GM23338 (cell line): ENCODE measurements around the gene EMC1. TPM values are rescaled to one million over a fixed set of nuclear protein-coding genes. Genes with fewer than 3 reads are reported as not detected.
A peak's percentile ranks its signal among the peaks of the same experiment; 100 is the strongest.

Source experiments
- ATAC-seq: fragments of 200-7000 bp; cut with Tn5 transposase; 3 replicates; pipeline ENCODE4 v1.9.1; 2020
- DNase-seq: peaks from one replicate; pipeline ENCODE4 v3.0.0-alpha.2; 2015; ENCODE audit warnings: low spot score
- H2AFZ ChIP-seq: fragments of 200-600 bp; sonication (generic); 2 replicates; pipeline ENCODE4 v1.8.0; 2016; ENCODE audit warnings: antibody characterized with exemption, mild to moderate bottlenecking, moderate library complexity
- H3F3A ChIP-seq: fragments of 200-600 bp; sonication (generic); replicated peaks from 2 replicates; pipeline ENCODE4 v1.8.0; 2017; ENCODE audit warnings: antibody characterized with exemption, mixed run types, low read depth
- H3K27ac ChIP-seq: fragments of 200-600 bp; sonication (generic); 2 replicates; pipeline ENCODE4 v1.6.1; 2016; ENCODE audit warnings: low read depth
- H3K27me3 ChIP-seq: fragments of 200-600 bp; sonication (generic); 2 replicates; pipeline ENCODE4 v1.8.0; 2016; ENCODE audit warnings: mild to moderate bottlenecking, mixed run types, moderate library complexity; ENCODE audit not compliant: insufficient read depth
- H3K36me3 ChIP-seq: fragments of 200-600 bp; sonication (generic); 2 replicates; pipeline ENCODE4 v1.8.0; 2016; ENCODE audit warnings: mild to moderate bottlenecking; ENCODE audit not compliant: insufficient read depth
- H3K4me1 ChIP-seq: fragments of 200-600 bp; sonication (generic); 2 replicates; pipeline ENCODE4 v1.8.0; 2016; ENCODE audit warnings: mild to moderate bottlenecking, moderate library complexity; ENCODE audit not compliant: insufficient read depth
- H3K4me2 ChIP-seq: fragments of 200-600 bp; sonication (generic); 2 replicates; pipeline ENCODE4 v1.7.1; 2017; ENCODE audit warnings: mixed run types
- H3K4me3 ChIP-seq: fragments of 200-600 bp; sonication (generic); 2 replicates; pipeline ENCODE4 v1.6.1; 2016; ENCODE audit warnings: mixed run types
- H3K79me2 ChIP-seq: fragments of 200-600 bp; sonication (generic); replicated peaks from 2 replicates; pipeline ENCODE4 v1.8.0; 2017; ENCODE audit warnings: mild to moderate bottlenecking; ENCODE audit not compliant: insufficient read depth
- H3K9me2 ChIP-seq: fragments of 200-600 bp; sonication (generic); 2 replicates; pipeline ENCODE4 v1.8.0; 2017; ENCODE audit not compliant: insufficient read depth
- H4K20me1 ChIP-seq: fragments of 200-600 bp; sonication (generic); replicated peaks from 2 replicates; pipeline ENCODE4 v1.8.0; 2017; ENCODE audit warnings: mild to moderate bottlenecking; ENCODE audit not compliant: insufficient read depth
- H3K27ac Mint-ChIP-seq: 2 replicates; pipeline ENCODE4 v1.8.0; 2020; ENCODE audit warnings: inconsistent platforms, mild to moderate bottlenecking, moderate library complexity, mixed read lengths
- H3K27me3 Mint-ChIP-seq: 3 replicates; pipeline ENCODE4 v1.8.0; 2022; ENCODE audit warnings: low read depth, mild to moderate bottlenecking, moderate library complexity, mixed read lengths, inconsistent platforms; ENCODE audit not compliant: insufficient read depth, poor library complexity
- H3K36me3 Mint-ChIP-seq: 3 replicates; pipeline ENCODE4 v1.8.0; 2021; ENCODE audit warnings: low read depth, mild to moderate bottlenecking, inconsistent platforms, moderate library complexity, mixed read lengths
- H3K4me1 Mint-ChIP-seq: 3 replicates; pipeline ENCODE4 v1.8.0; 2020; ENCODE audit warnings: mild to moderate bottlenecking, inconsistent platforms, mixed read lengths
- H3K4me3 Mint-ChIP-seq: 3 replicates; pipeline ENCODE4 v1.8.0; 2021; ENCODE audit warnings: moderate library complexity, mild to moderate bottlenecking, inconsistent platforms, mixed read lengths
- H3K9me3 Mint-ChIP-seq: 3 replicates; pipeline ENCODE4 v1.8.0; 2020; ENCODE audit warnings: moderate library complexity, mild to moderate bottlenecking, inconsistent platforms, mixed read lengths
- CREB1 ChIP-seq: fragments of 250-450 bp; sonication (Bioruptor Pico); IDR thresholded peaks from 2 replicates; pipeline ENCODE4 v1.5.0; 2020; ENCODE audit warnings: low read depth, mild to moderate bottlenecking, moderate library complexity
- EZH2 ChIP-seq: fragments of 200-600 bp; sonication (generic); IDR thresholded peaks from one replicate; pipeline ENCODE4 v1.8.0; 2017; ENCODE audit warnings: antibody characterized with exemption, mild to moderate bottlenecking, low read depth; ENCODE audit not compliant: unreplicated experiment
- JUNB ChIP-seq: IDR thresholded peaks from one replicate; pipeline ENCODE4 v1.6.1; 2016; ENCODE audit warnings: antibody characterized with exemption; ENCODE audit not compliant: unreplicated experiment
- NANOG ChIP-seq: IDR thresholded peaks from 2 replicates; pipeline ENCODE4 v1.6.1; 2016; ENCODE audit warnings: antibody characterized with exemption, borderline replicate concordance
- POLR2AphosphoS5 ChIP-seq: IDR thresholded peaks from 2 replicates; pipeline ENCODE4 v1.6.1; 2016; ENCODE audit warnings: antibody characterized with exemption, low read depth
- STAT1 ChIP-seq: IDR thresholded peaks from one replicate; pipeline ENCODE4 v1.6.1; 2016; ENCODE audit warnings: antibody characterized with exemption; ENCODE audit not compliant: unreplicated experiment
- ZNF331 ChIP-seq: fragments of 250-450 bp; sonication (Bioruptor Pico); IDR thresholded peaks from 2 replicates; pipeline ENCODE4 v1.5.0; 2020; ENCODE audit warnings: low read depth, mild to moderate bottlenecking, moderate library complexity
- polyA plus RNA-seq: library from polyadenylated mRNA; unstranded; fragments of >200 nt; fragmentation: Nextera tagmentation; extraction: Ambion mirVana; gene quantifications from 2 replicates; pipeline ENCODE4 v1.2.1, GENCODE V29; 2016
- total RNA-seq: library from RNA; depleted of rRNA; stranded (reverse); fragments of >200 nt; shearing (Covaris generic); gene quantifications from 2 replicates; pipeline ENCODE4 v1.2.3, GENCODE V29; 2014
- TF ChIP-seq, protein P1 (sequence below): fragments of 250-450 bp; sonication (Bioruptor Pico); IDR thresholded peaks from 2 replicates; pipeline ENCODE4 v1.5.0; 2020; ENCODE audit warnings: mild to moderate bottlenecking, moderate library complexity
- TF ChIP-seq, protein P2 (sequence below), 2 experiments: fragments of 200-600 bp in 1 of 2; sonication (generic) in 1 of 2; conservative IDR thresholded peaks; 2 replicates each; pipeline versions ENCODE4 v1.5.1 to v1.6.1; 2016 to 2017; ENCODE audit warnings: antibody characterized with exemption in 2 of 2, low read depth in 2 of 2, mild to moderate bottlenecking in 2 of 2, moderate library complexity in 1 of 2
- TF ChIP-seq, protein P3 (sequence below): IDR thresholded peaks from 2 replicates; pipeline ENCODE4 v1.6.1; 2016; ENCODE audit warnings: antibody characterized with exemption

The EMC1 gene
- total and polyA plus RNA-seq, 2 experiments from 2014 or later = 17.6 to 53.0 TPM

DNA sequence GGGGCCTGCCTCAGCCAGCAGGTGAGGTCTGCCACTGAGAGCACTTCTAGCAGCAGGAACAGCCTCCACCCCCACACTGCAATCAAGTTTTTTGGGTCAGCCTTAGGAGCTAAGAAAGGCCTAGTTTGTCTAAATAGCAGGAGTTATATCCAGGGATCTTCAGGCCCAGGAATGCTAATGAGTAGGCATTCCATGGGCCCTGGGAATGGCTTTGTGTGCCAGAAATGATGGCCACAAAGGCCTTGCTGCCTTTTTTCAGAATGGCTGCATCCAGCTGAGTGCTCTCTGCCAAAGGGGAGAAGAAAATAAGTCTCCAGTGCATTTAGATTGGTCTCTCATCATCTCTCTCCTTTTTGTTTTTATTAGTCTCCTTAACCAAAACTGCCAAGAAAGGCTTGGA, 3.1 kb upstream of the EMC1 start (continued):
- TF ChIP-seq, protein P1, sequence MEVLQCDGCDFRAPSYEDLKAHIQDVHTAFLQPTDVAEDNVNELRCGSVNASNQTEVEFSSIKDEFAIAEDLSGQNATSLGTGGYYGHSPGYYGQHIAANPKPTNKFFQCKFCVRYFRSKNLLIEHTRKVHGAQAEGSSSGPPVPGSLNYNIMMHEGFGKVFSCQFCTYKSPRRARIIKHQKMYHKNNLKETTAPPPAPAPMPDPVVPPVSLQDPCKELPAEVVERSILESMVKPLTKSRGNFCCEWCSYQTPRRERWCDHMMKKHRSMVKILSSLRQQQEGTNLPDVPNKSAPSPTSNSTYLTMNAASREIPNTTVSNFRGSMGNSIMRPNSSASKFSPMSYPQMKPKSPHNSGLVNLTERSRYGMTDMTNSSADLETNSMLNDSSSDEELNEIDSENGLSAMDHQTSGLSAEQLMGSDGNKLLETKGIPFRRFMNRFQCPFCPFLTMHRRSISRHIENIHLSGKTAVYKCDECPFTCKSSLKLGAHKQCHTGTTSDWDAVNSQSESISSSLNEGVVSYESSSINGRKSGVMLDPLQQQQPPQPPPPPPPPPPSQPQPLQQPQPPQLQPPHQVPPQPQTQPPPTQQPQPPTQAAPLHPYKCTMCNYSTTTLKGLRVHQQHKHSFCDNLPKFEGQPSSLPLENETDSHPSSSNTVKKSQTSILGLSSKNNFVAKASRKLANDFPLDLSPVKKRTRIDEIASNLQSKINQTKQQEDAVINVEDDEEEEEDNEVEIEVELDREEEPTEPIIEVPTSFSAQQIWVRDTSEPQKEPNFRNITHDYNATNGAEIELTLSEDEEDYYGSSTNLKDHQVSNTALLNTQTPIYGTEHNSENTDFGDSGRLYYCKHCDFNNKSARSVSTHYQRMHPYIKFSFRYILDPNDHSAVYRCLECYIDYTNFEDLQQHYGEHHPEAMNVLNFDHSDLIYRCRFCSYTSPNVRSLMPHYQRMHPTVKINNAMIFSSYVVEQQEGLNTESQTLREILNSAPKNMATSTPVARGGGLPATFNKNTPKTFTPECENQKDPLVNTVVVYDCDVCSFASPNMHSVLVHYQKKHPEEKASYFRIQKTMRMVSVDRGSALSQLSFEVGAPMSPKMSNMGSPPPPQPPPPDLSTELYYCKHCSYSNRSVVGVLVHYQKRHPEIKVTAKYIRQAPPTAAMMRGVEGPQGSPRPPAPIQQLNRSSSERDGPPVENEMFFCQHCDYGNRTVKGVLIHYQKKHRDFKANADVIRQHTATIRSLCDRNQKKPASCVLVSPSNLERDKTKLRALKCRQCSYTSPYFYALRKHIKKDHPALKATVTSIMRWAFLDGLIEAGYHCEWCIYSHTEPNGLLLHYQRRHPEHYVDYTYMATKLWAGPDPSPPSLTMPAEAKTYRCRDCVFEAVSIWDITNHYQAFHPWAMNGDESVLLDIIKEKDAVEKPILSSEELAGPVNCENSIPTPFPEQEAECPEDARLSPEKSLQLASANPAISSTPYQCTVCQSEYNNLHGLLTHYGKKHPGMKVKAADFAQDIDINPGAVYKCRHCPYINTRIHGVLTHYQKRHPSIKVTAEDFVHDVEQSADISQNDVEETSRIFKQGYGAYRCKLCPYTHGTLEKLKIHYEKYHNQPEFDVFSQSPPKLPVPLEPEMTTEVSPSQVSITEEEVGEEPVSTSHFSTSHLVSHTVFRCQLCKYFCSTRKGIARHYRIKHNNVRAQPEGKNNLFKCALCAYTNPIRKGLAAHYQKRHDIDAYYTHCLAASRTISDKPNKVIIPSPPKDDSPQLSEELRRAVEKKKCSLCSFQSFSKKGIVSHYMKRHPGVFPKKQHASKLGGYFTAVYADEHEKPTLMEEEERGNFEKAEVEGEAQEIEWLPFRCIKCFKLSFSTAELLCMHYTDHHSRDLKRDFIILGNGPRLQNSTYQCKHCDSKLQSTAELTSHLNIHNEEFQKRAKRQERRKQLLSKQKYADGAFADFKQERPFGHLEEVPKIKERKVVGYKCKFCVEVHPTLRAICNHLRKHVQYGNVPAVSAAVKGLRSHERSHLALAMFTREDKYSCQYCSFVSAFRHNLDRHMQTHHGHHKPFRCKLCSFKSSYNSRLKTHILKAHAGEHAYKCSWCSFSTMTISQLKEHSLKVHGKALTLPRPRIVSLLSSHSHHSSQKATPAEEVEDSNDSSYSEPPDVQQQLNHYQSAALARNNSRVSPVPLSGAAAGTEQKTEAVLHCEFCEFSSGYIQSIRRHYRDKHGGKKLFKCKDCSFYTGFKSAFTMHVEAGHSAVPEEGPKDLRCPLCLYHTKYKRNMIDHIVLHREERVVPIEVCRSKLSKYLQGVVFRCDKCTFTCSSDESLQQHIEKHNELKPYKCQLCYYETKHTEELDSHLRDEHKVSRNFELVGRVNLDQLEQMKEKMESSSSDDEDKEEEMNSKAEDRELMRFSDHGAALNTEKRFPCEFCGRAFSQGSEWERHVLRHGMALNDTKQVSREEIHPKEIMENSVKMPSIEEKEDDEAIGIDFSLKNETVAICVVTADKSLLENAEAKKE = no peak
- TF ChIP-seq EZH2 = no peak

DNA sequence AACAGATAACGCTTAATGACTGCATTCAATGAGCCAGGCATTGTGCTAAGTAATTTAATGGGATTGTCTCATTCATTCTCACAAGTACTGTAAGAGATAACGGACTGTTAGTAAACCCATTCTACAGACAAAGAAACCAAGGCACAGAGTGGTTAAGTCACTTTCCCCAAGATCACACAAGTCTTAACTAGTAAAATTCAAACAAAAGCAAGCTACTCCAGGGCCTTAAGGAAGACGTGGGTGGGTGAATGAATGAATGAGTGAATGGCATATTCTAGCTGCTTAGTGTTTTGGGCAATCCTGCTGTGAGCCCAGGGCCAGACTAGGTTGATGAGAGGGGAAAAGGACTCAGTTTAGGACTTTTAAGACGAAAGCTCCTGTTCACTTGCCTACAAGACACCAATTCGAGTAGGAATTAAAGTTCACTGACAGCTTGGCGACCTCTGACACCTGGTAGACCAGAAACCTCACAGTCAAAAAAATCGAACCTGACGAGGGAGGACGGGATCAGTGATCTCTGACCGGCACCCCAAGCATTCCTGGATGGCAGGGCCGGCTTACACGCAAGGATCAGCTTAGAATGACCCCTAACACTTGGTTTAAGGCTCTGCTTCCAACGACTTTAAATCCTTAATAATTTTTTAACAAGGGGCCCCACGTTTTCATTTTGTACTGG, 557 bp downstream of the EMC1 start:
- H4K20me1 ChIP-seq = peaks cover 30% of the 10 kb centered on the region
- peaks cover 96% of the 10 kb centered on the region for H3K79me2 ChIP-seq
- Mint-ChIP-seq H3K36me3 (peaks cover 21% of the 10 kb centered on the region), H3K9me3 (peaks cover 3% of the 10 kb centered on the region; the same call in 1 of the 3 replicates), H3K27me3 (peaks cover 13% of the 10 kb centered on the region), H3K4me1 (peaks cover 19% of the 10 kb centered on the region), H3K4me3 (peak overlapping the region; percentile 100), H3K27ac (peak overlapping the region; percentile 99)
- peak overlapping the region; percentile 100 for H2AFZ ChIP-seq
- H3K36me3 ChIP-seq = peaks cover 7% of the 10 kb centered on the region
- peaks cover 19% of the 10 kb centered on the region for H3K4me1 ChIP-seq
- H3K4me2 ChIP-seq = peak overlapping the region; percentile 94
- ATAC-seq (peak; percentile 5; the same call in 1 of the 3 replicates), DNase-seq (peak; percentile 54)
- peak overlapping the region; percentile 95 for H3K27ac ChIP-seq
- no peaks in the 10 kb centered on the region for H3K9me2 ChIP-seq
- H3F3A ChIP-seq = no peaks in the 10 kb centered on the region
- H3K4me3 ChIP-seq = peak overlapping the region; percentile 99
- H3K27me3 ChIP-seq = no peaks in the 10 kb centered on the region
- TF ChIP-seq POLR2AphosphoS5 = no peak
- TF ChIP-seq CREB1 (CRISPR knock-in tag) = no peak
- TF ChIP-seq, protein P2, sequence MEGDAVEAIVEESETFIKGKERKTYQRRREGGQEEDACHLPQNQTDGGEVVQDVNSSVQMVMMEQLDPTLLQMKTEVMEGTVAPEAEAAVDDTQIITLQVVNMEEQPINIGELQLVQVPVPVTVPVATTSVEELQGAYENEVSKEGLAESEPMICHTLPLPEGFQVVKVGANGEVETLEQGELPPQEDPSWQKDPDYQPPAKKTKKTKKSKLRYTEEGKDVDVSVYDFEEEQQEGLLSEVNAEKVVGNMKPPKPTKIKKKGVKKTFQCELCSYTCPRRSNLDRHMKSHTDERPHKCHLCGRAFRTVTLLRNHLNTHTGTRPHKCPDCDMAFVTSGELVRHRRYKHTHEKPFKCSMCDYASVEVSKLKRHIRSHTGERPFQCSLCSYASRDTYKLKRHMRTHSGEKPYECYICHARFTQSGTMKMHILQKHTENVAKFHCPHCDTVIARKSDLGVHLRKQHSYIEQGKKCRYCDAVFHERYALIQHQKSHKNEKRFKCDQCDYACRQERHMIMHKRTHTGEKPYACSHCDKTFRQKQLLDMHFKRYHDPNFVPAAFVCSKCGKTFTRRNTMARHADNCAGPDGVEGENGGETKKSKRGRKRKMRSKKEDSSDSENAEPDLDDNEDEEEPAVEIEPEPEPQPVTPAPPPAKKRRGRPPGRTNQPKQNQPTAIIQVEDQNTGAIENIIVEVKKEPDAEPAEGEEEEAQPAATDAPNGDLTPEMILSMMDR (conservative IDR thresholded peaks at IDR 0.05; ENCODE audit: low read depth in 2 of 2) = no peak
- no peak for TF ChIP-seq ZNF331 (CRISPR knock-in tag)
- no peak for TF ChIP-seq JUNB
- TF ChIP-seq, protein P3, sequence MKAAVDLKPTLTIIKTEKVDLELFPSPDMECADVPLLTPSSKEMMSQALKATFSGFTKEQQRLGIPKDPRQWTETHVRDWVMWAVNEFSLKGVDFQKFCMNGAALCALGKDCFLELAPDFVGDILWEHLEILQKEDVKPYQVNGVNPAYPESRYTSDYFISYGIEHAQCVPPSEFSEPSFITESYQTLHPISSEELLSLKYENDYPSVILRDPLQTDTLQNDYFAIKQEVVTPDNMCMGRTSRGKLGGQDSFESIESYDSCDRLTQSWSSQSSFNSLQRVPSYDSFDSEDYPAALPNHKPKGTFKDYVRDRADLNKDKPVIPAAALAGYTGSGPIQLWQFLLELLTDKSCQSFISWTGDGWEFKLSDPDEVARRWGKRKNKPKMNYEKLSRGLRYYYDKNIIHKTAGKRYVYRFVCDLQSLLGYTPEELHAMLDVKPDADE = no peak
- TF ChIP-seq NANOG = no peak
- TF ChIP-seq STAT1 = no peak
